Left lung (tissue), 10 donors: ENCODE data around the gene TGIF2. TPM values are rescaled to one million over a fixed set of nuclear protein-coding genes. Genes with fewer than 3 reads are reported as not detected.

Experiments
- ATAC-seq: fragments of 200-7000 bp; cut with Tn5 transposase; one replicate; pipeline ENCODE4 v1.9.1; 2020; ENCODE audit warnings: moderate library complexity
- DNase-seq, 4 donors: peaks; one replicate each; pipeline ENCODE4 v3.0.0-alpha.2; 2013 to 2020
- H3K27ac ChIP-seq, 2 donors: fragments of 200-600 bp; sonication (generic) in 1 of 2; one replicate each; pipeline versions ENCODE4 v1.5.0 to v1.8.0; 2020 to 2021
- H3K27me3 ChIP-seq, 2 donors: fragments of 200-600 bp; sonication (generic) in 1 of 2; one replicate each; pipeline versions ENCODE4 v1.5.0 to v1.8.0; 2020 to 2021
- H3K36me3 ChIP-seq, 2 donors: fragments of 200-600 bp; sonication (generic) in 1 of 2; one replicate each; pipeline versions ENCODE4 v1.5.0 to v1.8.0; 2020 to 2021
- H3K4me1 ChIP-seq, 2 donors: fragments of 200-600 bp; one replicate each; pipeline ENCODE4 v1.8.0; 2021
- H3K4me3 ChIP-seq, 2 donors: fragments of 200-600 bp; sonication (generic) in 1 of 2; one replicate each; pipeline versions ENCODE4 v1.5.0 to v1.8.0; 2020 to 2021; ENCODE audit warnings: mild to moderate bottlenecking in 1 of 2
- H3K9me3 ChIP-seq, 2 donors: fragments of 200-600 bp; sonication (generic) in 1 of 2; one replicate each; pipeline versions ENCODE4 v1.5.0 to v1.8.0; 2020 to 2021
- intact Hi-C, 2 donors: fragments of 100-400 bp; cut with DNase I; formaldehyde crosslinking; loops; one replicate each; pipeline versions ENCODE4 v1.11.2 to v1.14.2; 2022
- polyA plus RNA-seq, 6 donors: library from polyadenylated mRNA; unstranded; fragments of 120-200 nt; gene quantifications; one replicate each; pipeline ENCODE4 v1.2.1, GENCODE V29; 2013; ENCODE audit not compliant: insufficient read length in 6 of 6
- total RNA-seq, 2 donors: library from RNA; stranded (reverse); fragmentation: NEBNext Ultra II Directional; extraction: Animal tissue kit (Norgen Biotek cat#: 25700); gene quantifications; one replicate each; pipeline ENCODE4 v1.2.1, GENCODE V29; 2021
- TF ChIP-seq, protein P1 (sequence below), 2 donors: fragments of 200-600 bp; sonication (generic) in 1 of 2; IDR thresholded peaks; one replicate each; pipeline versions ENCODE4 v1.5.0 to v1.8.0; 2021; ENCODE audit warnings: antibody characterized with exemption in 2 of 2
- donor health status: DM: no; HTN: yes; CAD: no.
- donor health status: DM: no; HTN: no; CAD: no.

The TGIF2 gene
- total and polyA plus RNA-seq, 8 donors, result 11.2 to 52.1 (median 43.0) TPM

DNA sequence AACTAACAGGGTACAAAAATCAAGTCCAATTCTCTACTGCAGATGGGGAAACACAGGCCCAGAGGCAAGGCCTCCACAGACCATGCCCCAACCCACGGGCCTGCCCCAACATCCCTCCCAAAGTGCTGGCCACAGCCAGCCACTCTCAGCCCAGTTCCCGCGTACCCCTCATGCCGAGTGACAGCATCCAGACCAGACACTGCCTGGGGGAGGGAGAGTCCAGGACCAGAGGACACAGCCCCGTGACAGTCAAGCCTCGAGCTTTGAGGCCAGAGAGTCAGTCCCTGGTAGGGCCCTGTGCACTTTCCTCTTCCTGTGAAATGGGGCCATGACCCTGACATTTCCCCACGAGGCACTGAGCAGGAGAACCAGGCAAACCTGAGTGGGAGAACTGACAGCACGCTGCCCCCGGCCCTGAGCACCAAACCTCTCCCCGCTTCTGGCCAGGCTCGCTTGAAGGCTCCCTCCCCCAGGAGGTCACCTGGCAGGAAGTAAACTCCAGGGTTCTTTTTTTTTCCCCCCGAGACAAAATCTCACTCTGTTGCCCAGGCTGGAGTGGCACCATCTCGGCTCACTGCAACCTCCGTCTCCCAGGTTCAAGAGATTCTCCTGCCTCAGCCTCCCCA, 27.2 kb upstream of the TGIF2 start:
- intact Hi-C loops, result no loop called here
- Histone ChIP-seq H3K9me3 (no peaks in the 10 kb centered on the region), H3K4me3 (no peak overlapping the region), H3K27me3 (peaks cover 0 to under 1% of the 10 kb centered on the region in 2 donors), H3K36me3 (peaks cover 0 to 49% of the 10 kb centered on the region in 2 donors), H3K27ac (no peak overlapping the region), H3K4me1 (peaks cover 27 to 31% of the 10 kb centered on the region in 2 donors)
- ATAC-seq (no peak), DNase-seq (no peak)
- TF ChIP-seq, protein P1, sequence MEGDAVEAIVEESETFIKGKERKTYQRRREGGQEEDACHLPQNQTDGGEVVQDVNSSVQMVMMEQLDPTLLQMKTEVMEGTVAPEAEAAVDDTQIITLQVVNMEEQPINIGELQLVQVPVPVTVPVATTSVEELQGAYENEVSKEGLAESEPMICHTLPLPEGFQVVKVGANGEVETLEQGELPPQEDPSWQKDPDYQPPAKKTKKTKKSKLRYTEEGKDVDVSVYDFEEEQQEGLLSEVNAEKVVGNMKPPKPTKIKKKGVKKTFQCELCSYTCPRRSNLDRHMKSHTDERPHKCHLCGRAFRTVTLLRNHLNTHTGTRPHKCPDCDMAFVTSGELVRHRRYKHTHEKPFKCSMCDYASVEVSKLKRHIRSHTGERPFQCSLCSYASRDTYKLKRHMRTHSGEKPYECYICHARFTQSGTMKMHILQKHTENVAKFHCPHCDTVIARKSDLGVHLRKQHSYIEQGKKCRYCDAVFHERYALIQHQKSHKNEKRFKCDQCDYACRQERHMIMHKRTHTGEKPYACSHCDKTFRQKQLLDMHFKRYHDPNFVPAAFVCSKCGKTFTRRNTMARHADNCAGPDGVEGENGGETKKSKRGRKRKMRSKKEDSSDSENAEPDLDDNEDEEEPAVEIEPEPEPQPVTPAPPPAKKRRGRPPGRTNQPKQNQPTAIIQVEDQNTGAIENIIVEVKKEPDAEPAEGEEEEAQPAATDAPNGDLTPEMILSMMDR (IDR thresholded peaks at IDR 0.05), result no peak

DNA sequence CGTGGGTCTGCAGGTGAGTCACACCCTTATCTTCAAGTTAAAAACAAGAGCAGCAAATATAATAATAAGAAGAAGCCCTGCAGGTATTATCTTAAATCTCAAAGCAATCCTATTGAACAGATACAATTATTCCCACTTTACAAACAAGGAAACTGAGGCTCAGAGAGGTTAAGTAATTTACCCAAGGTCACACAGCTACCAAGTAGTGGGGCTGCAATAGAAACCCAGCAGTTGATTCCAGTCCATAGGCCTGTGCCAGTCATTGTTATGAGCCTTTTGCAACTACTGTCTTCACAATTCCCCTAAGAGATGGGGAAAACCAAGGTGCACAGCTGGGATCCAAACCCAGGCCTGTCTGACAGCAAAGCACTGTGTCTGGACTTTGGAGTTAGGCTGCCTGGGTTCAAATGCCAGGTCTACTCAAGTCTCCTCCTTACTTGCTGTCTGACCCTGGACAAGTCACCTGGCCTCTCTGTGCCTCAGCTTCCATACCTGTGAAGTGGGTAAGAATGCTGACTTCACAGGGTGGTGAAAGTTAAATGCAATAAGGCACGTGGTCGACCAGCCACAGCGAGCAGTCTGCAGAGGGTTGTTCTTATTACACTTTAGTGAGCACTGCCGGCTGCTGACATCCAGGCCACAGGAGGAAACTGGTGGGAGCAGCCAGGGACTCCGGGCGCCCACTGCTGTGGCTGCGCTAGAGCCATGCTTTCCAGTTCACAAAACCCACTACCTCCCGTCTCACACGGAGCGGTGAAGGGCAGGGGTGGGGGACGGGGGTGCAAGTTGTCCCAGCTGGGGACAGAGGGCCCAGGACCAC, 26.0 kb upstream of the TGIF2 start:
- Histone ChIP-seq H3K27ac (no peak overlapping the region), H3K36me3 (peaks cover 0 to 49% of the 10 kb centered on the region in 2 donors), H3K27me3 (no peaks in the 10 kb centered on the region), H3K9me3 (no peaks in the 10 kb centered on the region), H3K4me1 (peaks cover 22 to 23% of the 10 kb centered on the region in 2 donors), H3K4me3 (no peak overlapping the region)
- DNase-seq, result no peak
- TF ChIP-seq, protein P1 (IDR thresholded peaks at IDR 0.05), result no peak
- no peak for ATAC-seq
- intact Hi-C loops, result no loop called here

DNA sequence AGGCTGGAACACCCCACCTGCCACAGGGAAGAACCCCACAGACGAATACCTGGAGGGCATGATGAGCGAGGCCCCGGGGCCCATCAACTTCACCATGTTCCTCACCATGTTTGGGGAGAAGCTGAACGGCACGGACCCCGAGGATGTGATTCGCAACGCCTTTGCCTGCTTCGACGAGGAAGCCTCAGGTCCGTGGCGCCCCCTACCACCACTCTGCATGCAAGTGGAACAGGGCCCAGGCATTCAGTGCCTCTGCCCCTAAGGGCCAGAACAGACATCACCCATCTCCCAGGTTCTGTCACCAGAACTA, 25.4 kb upstream of the TGIF2 start:
- peaks cover 0 to 49% of the 10 kb centered on the region in 2 donors for H3K36me3 ChIP-seq
- TF ChIP-seq, protein P1 (IDR thresholded peaks at IDR 0.05), result no peak
- no peak for DNase-seq
- intact Hi-C loops, result no loop called here
- no peak overlapping the region for H3K4me3 ChIP-seq
- no peak overlapping the region for H3K27ac ChIP-seq
- no peaks in the 10 kb centered on the region for H3K9me3 ChIP-seq
- H3K27me3 ChIP-seq, result no peaks in the 10 kb centered on the region
- H3K4me1 ChIP-seq, result peaks cover 17 to 18% of the 10 kb centered on the region in 2 donors
- ATAC-seq, result no peak

DNA sequence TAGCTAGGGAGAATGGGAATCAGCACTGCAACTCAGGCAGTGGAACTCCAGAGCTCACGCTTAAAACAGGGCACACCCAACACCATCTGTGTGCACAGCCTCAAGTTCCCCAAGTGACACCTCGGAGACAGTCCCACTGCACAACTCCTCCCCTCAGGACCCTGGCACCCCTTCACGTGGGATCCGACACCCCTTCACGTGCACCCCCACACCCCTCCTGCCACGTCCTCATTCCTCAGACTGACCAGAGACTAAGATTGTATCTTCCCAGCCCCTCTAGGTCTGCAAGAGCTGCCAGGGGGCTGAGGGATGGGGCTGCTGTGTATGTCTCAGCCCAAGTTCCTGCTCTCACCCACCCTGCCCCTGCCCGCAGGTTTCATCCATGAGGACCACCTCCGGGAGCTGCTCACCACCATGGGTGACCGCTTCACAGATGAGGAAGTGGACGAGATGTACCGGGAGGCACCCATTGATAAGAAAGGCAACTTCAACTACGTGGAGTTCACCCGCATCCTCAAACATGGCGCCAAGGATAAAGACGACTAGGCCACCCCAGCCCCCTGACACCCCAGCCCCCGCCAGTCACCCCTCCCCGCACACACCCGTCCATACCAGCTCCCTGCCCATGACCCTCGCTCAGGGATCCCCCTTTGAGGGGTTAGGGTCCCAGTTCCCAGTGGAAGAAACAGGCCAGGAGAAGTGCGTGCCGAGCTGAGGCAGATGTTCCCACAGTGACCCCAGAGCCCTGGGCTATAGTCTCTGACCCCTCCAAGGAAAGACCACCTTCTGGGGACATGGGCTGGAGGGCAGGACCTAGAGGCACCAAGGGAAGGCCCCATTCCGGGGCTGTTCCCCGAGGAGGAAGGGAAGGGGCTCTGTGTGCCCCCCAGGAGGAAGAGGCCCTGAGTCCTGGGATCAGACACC, 24.4 kb upstream of the TGIF2 start:
- peaks cover 7 to 8% of the 10 kb centered on the region in 2 donors for H3K4me1 ChIP-seq
- peaks cover 0 to 49% of the 10 kb centered on the region in 2 donors for H3K36me3 ChIP-seq
- no peak overlapping the region for H3K4me3 ChIP-seq
- no peaks in the 10 kb centered on the region for H3K9me3 ChIP-seq
- no peak overlapping the region for H3K27ac ChIP-seq
- ATAC-seq, result no peak
- H3K27me3 ChIP-seq, result no peaks in the 10 kb centered on the region
- TF ChIP-seq, protein P1 (IDR thresholded peaks at IDR 0.05), result no peak
- intact Hi-C loops, result no loop called here
- no peak for DNase-seq

DNA sequence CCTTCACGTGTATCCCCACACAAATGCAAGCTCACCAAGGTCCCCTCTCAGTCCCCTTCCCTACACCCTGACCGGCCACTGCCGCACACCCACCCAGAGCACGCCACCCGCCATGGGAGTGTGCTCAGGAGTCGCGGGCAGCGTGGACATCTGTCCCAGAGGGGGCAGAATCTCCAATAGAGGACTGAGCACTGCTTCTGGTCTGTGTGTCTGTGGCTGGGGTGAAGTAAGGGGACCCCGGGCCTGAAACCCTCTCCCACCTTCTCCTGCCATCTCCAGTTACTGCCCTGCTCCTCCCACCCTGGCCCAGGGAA, 23.8 kb upstream of the TGIF2 start:
- Histone ChIP-seq H3K36me3 (peaks cover 0 to 49% of the 10 kb centered on the region in 2 donors), H3K9me3 (no peaks in the 10 kb centered on the region), H3K4me3 (no peak overlapping the region), H3K27me3 (no peaks in the 10 kb centered on the region), H3K27ac (no peak overlapping the region), H3K4me1 (peaks cover 2 to 3% of the 10 kb centered on the region in 2 donors)
- no peak for DNase-seq
- peak; percentile 13 for ATAC-seq
- intact Hi-C loops, result no loop called here
- TF ChIP-seq, protein P1 (IDR thresholded peaks at IDR 0.05), result no peak
